OCI-LY7 (cell line): ENCODE measurements around the gene METTL24. TPM values are rescaled to one million over a fixed set of nuclear protein-coding genes. Genes with fewer than 3 reads are reported as not detected.

ENCODE experiments used
- BruUV-seq: library from RNA; stranded (reverse); fragments of 400-500 nt; replicated peaks from 2 replicates; lab custom pipeline; 2021; lab: Mats Ljungman, UMichigan
- CTCF ChIA-PET: fragments of 300-600 bp; sonication (Branson Sonifier 250); formaldehyde crosslinking; loops from one replicate; lab custom pipeline; 2022; ENCODE audit warnings: antibody characterized with exemption; ENCODE audit not compliant: unreplicated experiment; lab: Charles Lee
- POLR2A ChIA-PET: fragments of 300-600 bp; sonication (Branson Sonifier 250); formaldehyde crosslinking; loops from one replicate; lab custom pipeline; 2022; ENCODE audit warnings: antibody characterized with exemption; lab: Charles Lee
- DNase-seq: peaks from one replicate; pipeline ENCODE4 v3.0.0-alpha.2; 2015; ENCODE audit warnings: low spot score
- H2AFZ ChIP-seq: fragments of 200-600 bp; sonication (generic), shearing (Covaris generic); 2 replicates; pipeline ENCODE4 v1.6.1; 2014; ENCODE audit warnings: mild to moderate bottlenecking, antibody characterized with exemption, low read length, moderate library complexity
- H3K27ac ChIP-seq: fragments of 200-600 bp; sonication (generic); 2 replicates; pipeline ENCODE4 v1.5.1; 2014; ENCODE audit warnings: mixed run types, low read depth, mild to moderate bottlenecking, moderate library complexity, low read length, inconsistent platforms; ENCODE audit not compliant: poor library complexity, severe bottlenecking
- H3K36me3 ChIP-seq: fragments of 200-600 bp; sonication (generic); 2 replicates; pipeline ENCODE4 v1.6.1; 2014; ENCODE audit warnings: mild to moderate bottlenecking, antibody characterized with exemption, low read length, moderate library complexity, mixed read lengths; ENCODE audit not compliant: insufficient read depth
- H3K4me1 ChIP-seq: fragments of 200-600 bp; sonication (generic); 2 replicates; pipeline ENCODE4 v1.5.1; 2014; ENCODE audit warnings: mild to moderate bottlenecking, low read length; ENCODE audit not compliant: insufficient read depth, poor library complexity, severe bottlenecking
- H3K4me2 ChIP-seq: fragments of 200-600 bp; sonication (generic); 2 replicates; pipeline ENCODE4 v1.6.1; 2014; ENCODE audit warnings: mild to moderate bottlenecking, low read length
- H3K4me3 ChIP-seq: fragments of 200-600 bp; sonication (generic); 2 replicates; pipeline ENCODE4 v1.5.1; 2014; ENCODE audit warnings: mild to moderate bottlenecking, low read depth, low read length; ENCODE audit not compliant: poor library complexity, severe bottlenecking
- H3K79me2 ChIP-seq: fragments of 200-600 bp; sonication (generic); 2 replicates; pipeline ENCODE4 v1.6.1; 2016; ENCODE audit warnings: low read depth, mild to moderate bottlenecking, low read length, moderate library complexity, mixed read lengths; ENCODE audit not compliant: insufficient read depth
- H3K9me2 ChIP-seq: fragments of 200-600 bp; sonication (generic); 2 replicates; pipeline ENCODE4 v1.6.1; 2016; ENCODE audit warnings: mild to moderate bottlenecking, low read length, mixed read lengths; ENCODE audit not compliant: insufficient read depth
- H3K9me3 ChIP-seq: fragments of 200-600 bp; sonication (generic); 2 replicates; pipeline ENCODE4 v1.6.1; 2014; ENCODE audit warnings: mild to moderate bottlenecking, mixed run types, low read length, mixed read lengths
- H4K20me1 ChIP-seq: fragments of 200-600 bp; sonication (generic); 2 replicates; pipeline ENCODE4 v1.6.1; 2014; ENCODE audit warnings: mild to moderate bottlenecking, antibody characterized with exemption, low read length, moderate library complexity, mixed read lengths; ENCODE audit not compliant: insufficient read depth
- CTCF ChIP-seq: fragments of 200-600 bp; sonication (generic); conservative IDR thresholded peaks from 2 replicates; pipeline ENCODE4 v1.5.1; 2014; ENCODE audit warnings: mild to moderate bottlenecking, antibody characterized with exemption, low read length, moderate library complexity, mixed read lengths
- EZH2phosphoT487 ChIP-seq: fragments of 200-600 bp; sonication (generic); IDR thresholded peaks from 2 replicates; pipeline ENCODE4 v1.6.1; 2018; ENCODE audit warnings: low read depth, borderline replicate concordance, mild to moderate bottlenecking, mixed run types, antibody characterized with exemption, low read length, moderate library complexity, mixed read lengths
- intact Hi-C: fragments of 100-400 bp; cut with micrococcal nuclease; formaldehyde crosslinking; loops from one replicate; pipeline ENCODE4 v1.10.0; 2022; ENCODE audit not compliant: unreplicated experiment
- total RNA-seq, 2 experiments: library from RNA; depleted of rRNA in 1 of 2; stranded (reverse); fragments of >200 nt in 1 of 2; shearing (Covaris generic) in 1 of 2; gene quantifications; 2 replicates each; pipeline ENCODE4 v1.2.3, GENCODE V29; 2014 to 2022

The METTL24 gene
- total RNA-seq, 2 experiments from 2014 or later: not detected

DNA sequence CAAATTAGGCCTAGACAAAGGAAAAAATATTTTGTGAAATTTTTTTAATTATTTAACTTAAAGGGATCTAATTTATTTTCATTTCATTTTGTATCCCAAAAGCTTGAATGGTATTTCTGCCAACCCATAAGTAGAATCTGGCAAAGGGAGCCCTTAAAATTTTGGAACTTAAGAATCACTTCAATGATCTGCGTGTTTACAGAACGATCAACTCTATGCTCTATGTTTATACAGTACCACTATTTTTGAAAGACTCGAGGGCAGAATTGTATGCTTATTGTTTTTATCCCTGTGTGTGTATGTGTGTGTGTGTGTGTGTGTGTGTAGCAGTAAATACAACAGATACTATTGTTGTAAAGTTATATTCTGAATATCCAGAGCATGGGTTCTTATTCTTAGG, 39.2 kb downstream of the METTL24 start:
- H2AFZ ChIP-seq: no peak overlapping the region
- DNase-seq: no peak
- no peak overlapping the region for H3K27ac ChIP-seq
- H3K9me2 ChIP-seq: no peaks in the 10 kb centered on the region
- H3K9me3 ChIP-seq: no peaks in the 10 kb centered on the region
- H4K20me1 ChIP-seq: no peaks in the 10 kb centered on the region
- H3K79me2 ChIP-seq: no peaks in the 10 kb centered on the region
- no peak overlapping the region for H3K4me2 ChIP-seq
- ChIA-PET CTCF (no interaction called here), POLR2A (interaction anchor here (0.6 to 1.5 kb wide), 4 partner anchors 24 to 422 kb away, joined by 3 to 9 read pairs (median 5); no protein-coding TSS in a partner anchor)
- TF ChIP-seq CTCF (no peak), EZH2phosphoT487 (no peak)
- H3K36me3 ChIP-seq: no peaks in the 10 kb centered on the region
- intact Hi-C loops: no loop called here
- no peak overlapping the region for H3K4me3 ChIP-seq
- BruUV-seq: no TSS peak
- no peaks in the 10 kb centered on the region for H3K4me1 ChIP-seq

- Histone ChIP-seq H3K4me3 (no peak overlapping the region), H4K20me1 (no peaks in the 10 kb centered on the region), H3K27ac (no peak overlapping the region), H2AFZ (no peak overlapping the region), H3K4me2 (no peak overlapping the region), H3K36me3 (no peaks in the 10 kb centered on the region), H3K9me3 (no peaks in the 10 kb centered on the region), H3K9me2 (no peaks in the 10 kb centered on the region), H3K79me2 (no peaks in the 10 kb centered on the region), H3K4me1 (no peaks in the 10 kb centered on the region)
- DNase-seq: no peak
- ChIA-PET POLR2A (interaction anchor here (0.6 to 1.6 kb wide), 2 partner anchors 10 to 1377 kb away, joined by 3 to 6 read pairs; no protein-coding TSS in a partner anchor), CTCF (no interaction called here)
- intact Hi-C loops: no loop called here
- TF ChIP-seq CTCF (no peak), EZH2phosphoT487 (no peak)
- no TSS peak for BruUV-seq
Observed at GRCh38 chr6:110317646-110318045, 40.5 kb downstream of the METTL24 start.

DNA sequence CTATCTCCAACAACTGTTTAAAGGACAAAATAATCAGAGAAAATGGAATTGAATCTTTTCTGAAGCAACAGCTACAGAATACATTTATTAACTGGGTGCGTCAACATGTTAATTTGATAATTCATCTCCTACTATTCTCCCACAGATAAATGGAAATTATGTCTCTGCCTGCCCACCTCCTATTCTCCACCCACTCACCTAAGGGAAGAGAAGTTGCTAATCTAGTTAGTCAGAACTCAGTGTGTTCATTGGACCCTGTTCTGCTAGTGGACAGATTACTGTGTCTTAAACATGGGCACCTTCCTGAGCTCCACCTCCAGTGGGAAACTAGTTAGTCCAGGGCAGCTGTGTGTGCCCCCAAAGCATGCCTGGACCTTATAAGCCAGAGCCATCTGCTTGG, 41.0 kb downstream of the METTL24 start:
- no peak for TF ChIP-seq CTCF
- no peak for TF ChIP-seq EZH2phosphoT487
- intact Hi-C loops: no loop called here
- no peak overlapping the region for H3K4me2 ChIP-seq
- H3K4me1 ChIP-seq: no peaks in the 10 kb centered on the region
- no peaks in the 10 kb centered on the region for H3K9me3 ChIP-seq
- no peak overlapping the region for H3K27ac ChIP-seq
- no peaks in the 10 kb centered on the region for H4K20me1 ChIP-seq
- no peak overlapping the region for H2AFZ ChIP-seq
- H3K9me2 ChIP-seq: no peaks in the 10 kb centered on the region
- no peak for DNase-seq
- ChIA-PET CTCF (no interaction called here), POLR2A (interaction anchor here (0.6 to 1.6 kb wide), 3 partner anchors 9 to 1377 kb away, joined by 3 to 6 read pairs (median 3); no protein-coding TSS in a partner anchor)
- no peaks in the 10 kb centered on the region for H3K36me3 ChIP-seq
- H3K79me2 ChIP-seq: no peaks in the 10 kb centered on the region
- no TSS peak for BruUV-seq
- no peak overlapping the region for H3K4me3 ChIP-seq
